Neural crest cell (in vitro differentiated cells): ENCODE measurements around the gene UGGT2. TPM values are rescaled to one million over a fixed set of nuclear protein-coding genes. Genes with fewer than 3 reads are reported as not detected.
A peak's percentile ranks its signal among the peaks of the same experiment; 100 is the strongest.
"Not testable (repeated sequence)": the region's sequence is repeated elsewhere in the genome, so short reads cannot be mapped to it uniquely, and the experiment has no call there.

Experiments used
- DNase-seq: peaks from one replicate; pipeline ENCODE4 v3.0.0; 2021; ENCODE audit warnings: low read depth, mixed read lengths, low spot score
- H3K27ac Mint-ChIP-seq: one replicate; pipeline ENCODE4 v1.8.0; 2021; ENCODE audit warnings: mild to moderate bottlenecking, mixed read lengths; ENCODE audit not compliant: unreplicated experiment
- H3K27me3 Mint-ChIP-seq: 2 replicates; pipeline ENCODE4 v1.8.0; 2021; ENCODE audit warnings: low read depth, mild to moderate bottlenecking, mixed read lengths
- H3K36me3 Mint-ChIP-seq: 2 replicates; pipeline ENCODE4 v1.8.0; 2021; ENCODE audit warnings: low read depth, mild to moderate bottlenecking, mixed read lengths
- H3K4me1 Mint-ChIP-seq: 2 replicates; pipeline ENCODE4 v1.8.0; 2021; ENCODE audit warnings: mixed read lengths
- H3K4me3 Mint-ChIP-seq: one replicate; pipeline ENCODE4 v1.8.0; 2021; ENCODE audit warnings: mild to moderate bottlenecking, mixed read lengths
- H3K9me3 Mint-ChIP-seq: 2 replicates; pipeline ENCODE4 v1.8.0; 2021; ENCODE audit warnings: mixed read lengths
- CTCF ChIP-seq: fragments of 200-600 bp; sonication (generic); conservative IDR thresholded peaks from 2 replicates; pipeline ENCODE4 v1.5.0; 2021; ENCODE audit warnings: antibody characterized with exemption, mild to moderate bottlenecking
- total RNA-seq: library from RNA; stranded (reverse); gene quantifications from 2 replicates; pipeline ENCODE4 v1.2.1, GENCODE V29; 2021

The UGGT2 gene
- total RNA-seq, 1 donor from 2014 or later, result 32.9 TPM

GRCh38 chr13:95858286-95859075 lies 194.7 kb downstream of the UGGT2 start:
- H3K4me1 Mint-ChIP-seq, result no peaks in the 10 kb centered on the region
- peaks cover 14% of the 10 kb centered on the region for H3K36me3 Mint-ChIP-seq
- no peaks in the 10 kb centered on the region for H3K9me3 Mint-ChIP-seq
- no peak overlapping the region for H3K4me3 Mint-ChIP-seq
- H3K27ac Mint-ChIP-seq, result no peak overlapping the region
- TF ChIP-seq CTCF, result no peak
- H3K27me3 Mint-ChIP-seq, result no peaks in the 10 kb centered on the region
- DNase-seq, result no peak

DNA sequence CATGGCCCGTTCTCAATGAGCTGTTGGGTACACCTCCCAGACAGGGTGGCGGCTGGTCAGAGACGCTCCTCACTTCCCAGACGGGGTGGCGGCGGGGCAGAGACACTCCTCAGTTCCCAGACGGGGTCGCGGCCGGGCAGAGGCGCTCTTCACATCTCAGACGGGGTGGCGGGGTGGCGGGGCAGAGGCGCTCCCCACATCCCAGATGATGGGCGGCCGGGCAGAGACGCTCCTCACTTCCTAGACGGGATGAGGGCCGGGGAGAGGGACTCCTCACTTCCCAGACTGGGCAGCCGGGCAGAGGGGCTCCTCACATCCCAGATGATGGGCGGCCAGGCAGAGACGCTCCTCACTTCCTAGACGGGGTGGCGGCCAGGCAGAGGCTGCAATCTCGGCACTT lies 207.5 kb downstream of the UGGT2 start:
- Mint-ChIP-seq H3K36me3 (peaks cover 64% of the 10 kb centered on the region), H3K9me3 (peaks cover 30% of the 10 kb centered on the region)
- H3K4me3 Mint-ChIP-seq, H3K27ac Mint-ChIP-seq, DNase-seq, H3K4me1 Mint-ChIP-seq, H3K27me3 Mint-ChIP-seq: not testable (repeated sequence)

GRCh38 chr13:95842898-95843297 lies 210.3 kb downstream of the UGGT2 start:
- H3K27ac Mint-ChIP-seq, result no peak overlapping the region
- no peak for TF ChIP-seq CTCF
- DNase-seq, result no peak
- H3K27me3 Mint-ChIP-seq, result no peaks in the 10 kb centered on the region
- no peaks in the 10 kb centered on the region for H3K4me1 Mint-ChIP-seq
- peaks cover 68% of the 10 kb centered on the region for H3K36me3 Mint-ChIP-seq
- H3K4me3 Mint-ChIP-seq, result no peak overlapping the region
- peaks cover 30% of the 10 kb centered on the region for H3K9me3 Mint-ChIP-seq

- Mint-ChIP-seq H3K27ac (no peak overlapping the region), H3K27me3 (no peaks in the 10 kb centered on the region), H3K36me3 (peaks cover 69% of the 10 kb centered on the region), H3K4me1 (no peaks in the 10 kb centered on the region), H3K9me3 (peaks cover 27% of the 10 kb centered on the region), H3K4me3 (no peak overlapping the region)
- DNase-seq, result no peak
- no peak for TF ChIP-seq CTCF
Observed at GRCh38 chr13:95841894-95842293, 211.3 kb downstream of the UGGT2 start.

DNA sequence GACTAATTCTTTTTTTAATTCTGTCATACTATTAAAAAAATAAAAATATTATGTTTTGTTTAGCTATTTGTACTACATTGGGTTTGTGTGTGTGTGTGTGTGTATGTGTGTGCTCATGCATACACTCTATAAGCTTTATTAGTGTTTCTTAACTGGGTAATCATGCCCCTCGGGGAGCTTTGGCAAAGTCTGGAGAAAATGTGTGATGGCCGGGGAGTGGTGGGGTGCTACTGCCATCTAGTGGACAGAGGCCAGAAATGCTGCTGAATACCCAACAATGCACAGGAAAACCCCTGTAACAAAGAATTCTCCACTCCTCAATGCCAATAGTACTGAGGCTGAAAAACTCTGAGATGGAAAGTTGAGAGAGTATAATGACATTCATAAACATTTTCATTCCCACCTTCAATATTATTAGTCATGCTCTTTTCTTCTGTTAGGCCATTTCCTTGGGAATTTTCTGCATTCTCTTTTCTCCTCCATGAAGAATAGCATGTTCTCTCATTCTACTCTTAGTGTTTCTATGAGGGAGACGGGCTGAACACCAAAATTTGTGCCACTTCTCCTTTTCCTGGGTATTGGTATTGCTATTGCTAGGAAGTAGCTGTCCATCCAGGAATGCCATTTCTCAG lies 219.0 kb downstream of the UGGT2 start:
- H3K27me3 Mint-ChIP-seq, result no peaks in the 10 kb centered on the region
- H3K4me3 Mint-ChIP-seq, result no peak overlapping the region
- peak; percentile 97 for TF ChIP-seq CTCF
- H3K36me3 Mint-ChIP-seq, result peaks cover 38% of the 10 kb centered on the region
- no peak overlapping the region for H3K27ac Mint-ChIP-seq
- DNase-seq, result peak; percentile 68
- H3K4me1 Mint-ChIP-seq, result peaks cover 13% of the 10 kb centered on the region
- H3K9me3 Mint-ChIP-seq, result peaks cover 16% of the 10 kb centered on the region

DNA sequence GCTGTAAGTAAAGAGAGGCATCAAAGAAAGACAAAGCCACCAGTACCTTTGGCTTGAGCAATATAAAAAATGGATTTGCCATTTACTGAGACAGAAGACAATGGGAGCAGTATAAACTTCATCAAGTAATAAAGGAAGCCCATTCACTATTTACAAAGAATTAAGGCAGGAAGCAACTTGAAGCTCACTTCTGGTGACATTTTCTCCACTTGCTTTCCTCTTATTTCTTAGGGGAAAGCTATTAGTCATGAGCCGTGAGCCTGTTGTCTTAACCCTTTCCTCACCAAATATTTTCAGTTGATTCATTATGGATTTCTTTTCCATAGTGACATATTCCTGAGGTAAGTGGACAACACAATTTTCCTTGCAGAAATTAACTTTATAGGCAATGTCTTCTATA lies 219.5 kb downstream of the UGGT2 start:
- peaks cover 13% of the 10 kb centered on the region for H3K4me1 Mint-ChIP-seq
- no peak for DNase-seq
- H3K9me3 Mint-ChIP-seq, result peaks cover 11% of the 10 kb centered on the region
- H3K27me3 Mint-ChIP-seq, result no peaks in the 10 kb centered on the region
- no peak overlapping the region for H3K4me3 Mint-ChIP-seq
- H3K36me3 Mint-ChIP-seq, result peaks cover 38% of the 10 kb centered on the region
- no peak for TF ChIP-seq CTCF
- no peak overlapping the region for H3K27ac Mint-ChIP-seq
